ENCODE data around the gene DOK3.

- TF ChIP-seq, protein P1, sequence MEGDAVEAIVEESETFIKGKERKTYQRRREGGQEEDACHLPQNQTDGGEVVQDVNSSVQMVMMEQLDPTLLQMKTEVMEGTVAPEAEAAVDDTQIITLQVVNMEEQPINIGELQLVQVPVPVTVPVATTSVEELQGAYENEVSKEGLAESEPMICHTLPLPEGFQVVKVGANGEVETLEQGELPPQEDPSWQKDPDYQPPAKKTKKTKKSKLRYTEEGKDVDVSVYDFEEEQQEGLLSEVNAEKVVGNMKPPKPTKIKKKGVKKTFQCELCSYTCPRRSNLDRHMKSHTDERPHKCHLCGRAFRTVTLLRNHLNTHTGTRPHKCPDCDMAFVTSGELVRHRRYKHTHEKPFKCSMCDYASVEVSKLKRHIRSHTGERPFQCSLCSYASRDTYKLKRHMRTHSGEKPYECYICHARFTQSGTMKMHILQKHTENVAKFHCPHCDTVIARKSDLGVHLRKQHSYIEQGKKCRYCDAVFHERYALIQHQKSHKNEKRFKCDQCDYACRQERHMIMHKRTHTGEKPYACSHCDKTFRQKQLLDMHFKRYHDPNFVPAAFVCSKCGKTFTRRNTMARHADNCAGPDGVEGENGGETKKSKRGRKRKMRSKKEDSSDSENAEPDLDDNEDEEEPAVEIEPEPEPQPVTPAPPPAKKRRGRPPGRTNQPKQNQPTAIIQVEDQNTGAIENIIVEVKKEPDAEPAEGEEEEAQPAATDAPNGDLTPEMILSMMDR (IDR thresholded peaks at IDR 0.05), result no peak
- no peak for TF ChIP-seq POLR2A (IDR thresholded peaks at IDR 0.05)
Observed at GRCh38 chr5:177501874-177502678, 7.5 kb downstream of the DOK3 start.
